Activated CD8-positive, alpha-beta memory T cell treated with anti-CD3 and anti-CD28 coated beads, Interleukin-2, amount 50 U/mL, for 4 hours (primary cell): ENCODE data around the gene TRAPPC2B.
A peak's percentile ranks its signal among the peaks of the same experiment; 100 is the strongest.

Source experiments
- DNase-seq: peaks from one replicate; pipeline ENCODE4 v3.0.0-alpha.2; 2020

The TRAPPC2B gene

GRCh38 chr19:57362997-57363687 lies at the start of gene TRAPPC2B, which contains the start of gene ZNF547:
TRAPPC2B (plus strand) TSS chr19:57363551; CDS start chr19:57364834, 1,283 bp downstream.
ZNF547 (plus strand) TSS chr19:57363551; CDS start chr19:57368556, 5,005 bp downstream.
- peak; percentile 99 for DNase-seq

- no peak for DNase-seq
Observed at GRCh38 chr19:57314146-57314545, 49.2 kb upstream of the TRAPPC2B start.

GRCh38 chr19:57317503-57317902 lies 45.8 kb upstream of the TRAPPC2B start:
- DNase-seq, result no peak

- no peak for DNase-seq
Observed at GRCh38 chr19:57319869-57320179, 43.5 kb upstream of the TRAPPC2B start.

GRCh38 chr19:57320180-57321084 lies 42.9 kb upstream of the TRAPPC2B start, which contains the start of gene ZNF543:
ZNF543 (plus strand) TSS chr19:57320472; CDS start chr19:57320854, 382 bp downstream.
- peak; percentile 90 for DNase-seq

- DNase-seq, result no peak
Observed at GRCh38 chr19:57321116-57321515, 42.2 kb upstream of the TRAPPC2B start.

GRCh38 chr19:57321751-57322150 lies 41.6 kb upstream of the TRAPPC2B start:
- DNase-seq, result no peak

GRCh38 chr19:57324992-57325391 lies 38.4 kb upstream of the TRAPPC2B start:
- no peak for DNase-seq

GRCh38 chr19:57327993-57328392 lies 35.4 kb upstream of the TRAPPC2B start:
- DNase-seq, result no peak

- no peak for DNase-seq
Observed at GRCh38 chr19:57334191-57334590, 29.2 kb upstream of the TRAPPC2B start.

GRCh38 chr19:57338877-57339276 lies 24.5 kb upstream of the TRAPPC2B start:
- DNase-seq, result no peak

GRCh38 chr19:57342582-57342981 lies 20.8 kb upstream of the TRAPPC2B start:
- no peak for DNase-seq

GRCh38 chr19:57348136-57348535 lies 15.2 kb upstream of the TRAPPC2B start:
- no peak for DNase-seq

- peak; percentile 85 for DNase-seq
Observed at GRCh38 chr19:57350877-57351805, 12.2 kb upstream of the TRAPPC2B start, which contains the start of gene ZNF304. ZNF304 (plus strand) TSS chr19:57351271; CDS start chr19:57351665, 394 bp downstream.

- DNase-seq, result no peak
Observed at GRCh38 chr19:57351867-57352266, 11.5 kb upstream of the TRAPPC2B start.

- no peak for DNase-seq
Observed at GRCh38 chr19:57355916-57356315, 7.4 kb upstream of the TRAPPC2B start.

GRCh38 chr19:57357406-57357805 lies 5.9 kb upstream of the TRAPPC2B start:
- DNase-seq, result no peak

- DNase-seq, result no peak
Observed at GRCh38 chr19:57359300-57359699, 4.1 kb upstream of the TRAPPC2B start.

GRCh38 chr19:57362419-57362818 lies 932 bp upstream of the TRAPPC2B start:
- DNase-seq, result no peak

GRCh38 chr19:57363688-57364181 lies 384 bp downstream of the TRAPPC2B start:
- no peak for DNase-seq

- DNase-seq, result no peak
Observed at GRCh38 chr19:57366776-57367175, 3.4 kb downstream of the TRAPPC2B start.

- no peak for DNase-seq
Observed at GRCh38 chr19:57374179-57374578, 10.8 kb downstream of the TRAPPC2B start.
